LHCN-M2 (cell line): ENCODE measurements around the gene ERC2. TPM values are rescaled to one million over a fixed set of nuclear protein-coding genes. Genes with fewer than 3 reads are reported as not detected.

Experiments
- DNase-seq: peaks from one replicate; pipeline ENCODE4 v3.0.0-alpha.2; 2012; ENCODE audit warnings: low read depth
- total RNA-seq: library from RNA; depleted of rRNA; stranded (reverse); fragments of >200 nt; gene quantifications from 2 replicates; pipeline ENCODE4 v1.2.3, GENCODE V29; 2014

ERC2 gene
- total RNA-seq, 1 experiment from 2014 or later = 0.11 TPM

- DNase-seq = no peak
These were observed 214.2 kb downstream of the ERC2 start for GRCh38 chr3:56253941-56254665.

GRCh38 chr3:56251343-56251945, 216.8 kb downstream of the ERC2 start:
- peak; percentile 60 for DNase-seq

GRCh38 chr3:56248021-56248420, 220.2 kb downstream of the ERC2 start:
- DNase-seq = no peak

GRCh38 chr3:56238299-56238698, 230.0 kb downstream of the ERC2 start:
- DNase-seq = no peak

DNA sequence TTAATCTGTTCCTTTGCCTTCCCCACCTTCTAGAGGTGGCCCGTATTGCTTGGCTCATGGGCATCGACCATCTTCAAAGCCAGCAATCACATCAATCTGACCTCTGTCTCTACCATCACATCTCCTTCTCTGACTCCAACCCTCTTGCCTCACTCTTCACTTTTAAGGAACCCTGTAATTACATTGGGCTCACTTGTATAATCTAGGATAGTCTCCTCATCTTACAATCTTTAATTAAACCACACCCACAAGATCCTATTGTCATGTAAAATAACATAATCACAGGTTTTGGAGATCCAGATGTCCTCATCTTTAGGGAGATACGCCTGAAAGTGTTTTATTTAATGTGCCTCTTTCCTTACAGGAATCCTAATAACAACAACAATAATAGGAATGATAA, 234.5 kb downstream of the ERC2 start:
- no peak for DNase-seq

GRCh38 chr3:56229311-56229710, 239.0 kb downstream of the ERC2 start:
- no peak for DNase-seq

- DNase-seq = no peak
These were observed 245.4 kb downstream of the ERC2 start for GRCh38 chr3:56222866-56223265.

DNA sequence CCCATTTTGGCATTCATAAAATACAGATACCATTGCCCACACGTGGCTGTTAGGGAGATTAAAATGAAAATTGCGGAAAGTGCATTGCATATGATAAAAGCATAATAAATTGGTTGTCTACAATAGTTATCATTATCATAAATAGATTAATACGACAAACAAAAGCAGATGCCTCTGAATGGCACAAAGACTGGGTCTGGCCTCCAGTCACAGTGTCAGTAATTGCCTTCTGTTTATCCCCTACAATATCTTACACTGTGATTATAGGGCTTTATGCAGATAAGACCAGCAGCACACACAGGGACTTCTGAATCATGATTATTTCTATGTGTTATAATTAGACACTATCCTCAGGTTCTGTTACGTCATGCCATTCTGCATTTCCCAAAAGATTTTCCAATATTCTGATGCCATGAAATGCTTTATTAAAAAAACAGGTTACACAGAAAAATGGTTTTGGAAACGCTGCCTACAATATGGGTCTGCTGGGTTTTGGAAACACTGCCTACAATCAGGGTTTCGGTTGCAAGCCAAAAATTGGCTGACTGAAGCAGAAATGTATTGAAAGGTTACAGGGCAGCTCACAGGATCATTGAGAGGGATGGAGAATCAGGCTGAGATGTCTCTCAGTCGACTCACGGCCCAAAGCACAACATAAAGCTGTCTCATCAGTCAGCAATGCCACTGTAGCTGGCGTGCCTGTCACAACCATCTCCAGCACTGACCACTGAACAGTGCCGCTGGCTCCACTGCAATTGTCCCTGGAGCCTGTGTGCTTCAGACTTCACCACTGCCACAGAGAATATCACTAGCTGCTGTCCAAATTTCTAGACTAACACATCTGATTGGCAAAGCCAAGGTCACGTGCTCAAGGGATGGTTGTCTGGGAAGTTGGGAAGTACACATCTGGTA, 248.1 kb downstream of the ERC2 start:
- DNase-seq = peak; percentile 11

DNA sequence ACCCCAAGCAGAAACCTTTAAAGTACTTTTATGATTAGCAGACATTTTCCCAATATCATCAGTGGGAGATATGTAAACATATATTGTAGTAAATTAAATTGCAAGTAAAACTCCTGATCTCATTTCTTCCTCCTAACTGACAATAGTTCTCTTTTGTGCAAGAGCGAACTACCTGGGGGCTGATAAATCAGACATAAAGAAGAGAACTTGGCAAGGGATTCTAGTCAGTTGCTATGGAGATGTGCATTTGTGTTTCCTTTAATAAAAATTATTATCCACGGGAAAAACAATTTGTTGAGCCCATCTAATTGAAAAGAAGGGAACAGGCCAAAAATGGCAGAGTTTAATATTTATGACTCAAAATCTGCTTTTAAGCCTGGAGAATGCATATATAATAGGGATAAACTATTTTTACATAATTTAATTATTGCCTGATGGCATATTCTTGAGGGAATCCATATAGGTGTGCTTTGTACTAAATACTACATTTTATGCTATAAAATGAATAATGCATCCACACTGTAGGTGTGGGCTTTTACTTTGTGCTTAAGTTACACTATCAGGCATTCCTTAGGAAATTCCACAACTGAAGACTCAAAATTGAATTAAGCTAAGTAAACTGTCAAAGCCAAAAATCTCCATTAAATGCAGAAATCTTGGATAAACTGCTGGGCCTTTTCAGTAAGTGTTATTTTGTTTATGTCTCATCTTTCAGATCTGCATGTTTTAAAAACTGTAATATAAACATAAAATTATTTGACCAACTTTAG, 258.1 kb downstream of the ERC2 start:
- no peak for DNase-seq

GRCh38 chr3:56207922-56208321, 260.3 kb downstream of the ERC2 start:
- peak; percentile 29 for DNase-seq

DNA sequence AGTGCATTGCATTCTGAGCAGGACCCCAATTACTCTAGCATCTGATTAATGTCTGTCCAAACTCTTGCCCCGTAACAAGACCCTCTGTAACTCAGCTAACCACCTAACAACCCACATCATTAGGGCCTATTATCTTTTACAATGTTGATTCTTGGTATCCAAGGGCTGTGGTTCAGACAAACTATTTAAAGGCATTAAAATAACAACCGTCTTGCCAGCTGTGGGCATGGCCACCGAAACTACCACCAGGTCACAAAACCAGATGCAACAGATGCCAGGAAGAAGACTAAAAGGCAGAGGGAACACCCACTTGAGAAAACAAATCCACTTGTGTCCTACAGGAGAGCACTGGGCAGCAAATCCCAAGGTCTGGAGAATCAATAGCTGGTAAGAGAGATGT, 262.9 kb downstream of the ERC2 start:
- DNase-seq = peak; percentile 18

DNA sequence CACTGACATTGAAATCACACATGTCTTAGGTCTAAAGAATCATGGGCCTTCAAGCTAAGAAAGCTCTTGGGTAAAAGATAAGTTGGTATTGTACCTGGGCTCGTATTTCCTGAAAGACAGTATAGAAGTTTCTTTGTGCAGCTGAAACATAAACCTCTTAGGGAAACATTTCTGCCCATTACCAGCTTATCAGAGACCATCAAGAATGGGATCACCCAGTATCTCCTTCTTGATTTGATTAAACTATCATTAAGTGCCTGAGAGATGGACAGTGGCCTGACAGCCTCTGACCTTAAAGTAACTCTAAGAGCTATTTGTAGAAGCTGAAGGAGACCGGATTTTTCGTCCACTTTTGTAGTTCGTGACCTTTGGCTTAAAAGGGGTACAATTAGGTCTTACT, 265.3 kb downstream of the ERC2 start:
- DNase-seq = no peak

GRCh38 chr3:56201407-56201806, 266.9 kb downstream of the ERC2 start:
- DNase-seq = no peak

- DNase-seq = no peak
These were observed 268.0 kb downstream of the ERC2 start for GRCh38 chr3:56200251-56200650.

GRCh38 chr3:56197991-56198390, 270.3 kb downstream of the ERC2 start:
- no peak for DNase-seq

GRCh38 chr3:56197259-56197965, 270.9 kb downstream of the ERC2 start:
- DNase-seq = no peak

DNA sequence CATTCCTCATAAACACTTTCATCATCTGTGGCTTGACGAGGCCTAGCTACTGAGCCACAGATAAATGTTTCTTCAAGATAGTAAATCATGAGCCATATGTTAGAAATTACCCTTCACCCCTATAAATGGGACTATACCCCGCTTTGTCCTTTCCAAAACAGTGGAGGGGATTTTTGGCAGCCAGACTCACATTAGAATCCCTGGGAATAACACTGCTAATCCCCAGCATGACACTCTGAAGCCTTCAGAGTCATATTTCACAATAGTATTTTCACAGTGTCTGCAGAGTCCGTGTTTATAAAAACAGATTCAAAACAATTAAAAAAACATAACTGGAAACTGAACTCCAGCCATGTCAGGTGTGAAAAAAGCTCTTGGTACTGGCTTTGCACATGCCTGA, 271.6 kb downstream of the ERC2 start:
- DNase-seq = no peak

DNA sequence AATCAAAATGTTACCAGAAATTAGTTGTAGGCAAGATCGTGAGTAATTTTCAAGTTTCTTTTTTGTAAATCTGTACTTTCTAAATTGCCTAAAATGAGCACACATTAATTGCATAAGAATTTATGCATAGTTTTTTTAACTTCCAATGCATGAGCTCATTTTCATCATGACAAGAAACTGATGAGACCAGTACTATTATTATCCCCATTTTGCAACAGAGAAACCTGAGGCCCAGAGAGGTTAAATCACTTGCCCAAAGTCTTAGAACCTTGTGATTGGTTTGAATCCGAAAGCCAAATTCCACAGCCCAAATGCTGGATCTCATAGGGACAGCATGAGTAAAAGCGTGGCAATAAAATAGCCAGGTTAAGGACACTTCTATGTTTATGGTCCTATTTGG, 274.7 kb downstream of the ERC2 start:
- no peak for DNase-seq

GRCh38 chr3:56192001-56192400, 276.3 kb downstream of the ERC2 start:
- DNase-seq = no peak

DNA sequence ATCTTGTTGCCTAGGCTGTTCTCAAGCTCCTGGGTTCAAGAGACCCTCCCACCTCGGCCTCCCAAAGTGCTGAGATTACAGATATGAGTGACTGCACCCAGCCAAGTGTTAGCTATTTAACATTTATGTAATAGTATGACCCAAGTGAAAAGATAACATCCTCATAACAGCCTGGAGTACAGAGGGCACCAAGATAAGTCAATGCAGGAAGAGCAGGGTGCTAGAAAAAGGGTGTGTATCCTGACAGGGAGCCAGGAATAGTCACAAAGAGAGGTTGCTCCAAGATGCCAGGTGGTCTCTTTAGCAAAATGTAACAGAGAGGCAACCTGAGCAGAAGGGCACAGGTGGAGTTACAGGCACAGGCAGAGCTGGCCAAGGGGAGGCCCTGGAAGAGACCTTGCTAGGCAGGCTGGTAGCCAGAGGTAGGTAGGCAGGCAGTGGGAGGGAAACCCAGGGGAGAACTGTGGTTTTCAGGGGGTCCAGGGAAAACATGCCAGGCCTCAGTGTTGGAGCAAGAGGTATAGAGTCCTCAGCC, 277.4 kb downstream of the ERC2 start:
- no peak for DNase-seq

- no peak for DNase-seq
These were observed 278.1 kb downstream of the ERC2 start for GRCh38 chr3:56190130-56190529.
